ENCODE measurements around the gene EPRS1. TPM values are rescaled to one million over a fixed set of nuclear protein-coding genes. Genes with fewer than 3 reads are reported as not detected.
A peak's percentile ranks its signal among the peaks of the same experiment; 100 is the strongest.
"Not testable (repeated sequence)": the region's sequence is repeated elsewhere in the genome, so short reads cannot be mapped to it uniquely, and the experiment has no call there.

The EPRS1 gene
- total and polyA plus RNA-seq, 9 of the 15 experiments (the other 6 are each of a cell fraction or from before 2014, with no cell fraction given): 129 to 291 (median 248) TPM

DNA sequence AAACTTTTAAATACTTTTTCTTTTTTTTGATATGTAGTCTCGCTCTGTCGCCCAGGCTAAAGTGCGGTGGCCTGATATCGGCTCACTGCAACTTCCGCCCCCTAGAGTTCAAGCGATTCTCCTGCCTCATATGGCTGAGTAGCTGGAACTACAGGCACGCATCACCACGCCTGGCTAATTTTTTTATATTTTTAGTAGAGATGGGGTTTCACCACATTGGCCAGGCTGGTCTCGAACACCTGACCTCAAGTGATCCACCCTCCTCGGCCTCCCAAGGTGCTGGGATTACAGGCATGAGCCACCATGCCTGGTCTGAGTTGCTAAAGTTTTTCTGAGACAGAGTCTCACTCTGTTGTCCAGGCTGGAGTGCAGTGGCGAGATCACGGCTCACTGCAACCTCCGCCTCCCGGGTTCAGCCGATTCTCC lies 40.0 kb upstream of the EPRS1 start:
- Histone ChIP-seq H2AFZ (ENCODE audit: low read depth, low read length) (peak overlapping the region; percentile 69), H3K4me1 (replicated peaks in 1 of 2; ENCODE audit: control insufficient read depth in 2 of 2, insufficient read depth in 2 of 2, low read length in 2 of 2) (peaks cover 0 to 11% of the 10 kb centered on the region in 2 experiments; a peak in 1 of 5 replicates), H3K9ac (ENCODE audit: insufficient read depth in 1 of 2, low read depth in 2 of 2, low read length in 2 of 2) (peak overlapping the region in 1 of 2 experiments; percentile 25; a peak in 2 of 4 replicates), H3K79me2 (ENCODE audit: control insufficient read depth, insufficient read depth, low read length) (peaks cover 27% of the 10 kb centered on the region)
- H3K27me3 ChIP-seq (ENCODE audit: control insufficient read depth in 2 of 2, insufficient read depth in 2 of 2, low read length in 2 of 2); H3K4me2 ChIP-seq (ENCODE audit: insufficient read depth, low read length); H3K27ac ChIP-seq (ENCODE audit: extremely low read depth, low read depth, low read length); H3K9me3 ChIP-seq (replicated peaks; ENCODE audit: control insufficient read depth, insufficient read depth, low read depth, low read length); CTCF ChIA-PET (ENCODE audit: low intra/inter-chr PET ratio); BruUV-seq (replicated peaks); in situ Hi-C loops (cut with MboI); H3K36me3 ChIP-seq (ENCODE audit: control insufficient read depth, insufficient read depth, low read length); H3K4me3 ChIP-seq; H4K20me1 ChIP-seq (replicated peaks; ENCODE audit: control insufficient read depth, insufficient read depth, low read length); H3K9me1 ChIP-seq (ENCODE audit: control insufficient read depth, insufficient read depth, low read length); TF ChIP-seq TOE1 (CRISPR knock-in tag; IDR thresholded peaks at IDR 0.05; ENCODE audit: borderline replicate concordance, low read depth); JUND (tag; IDR thresholded peaks at IDR 0.05; ENCODE audit: borderline replicate concordance, low read depth, low read length): not testable (repeated sequence)
- DNase-seq (ENCODE audit: extremely low read depth in 1 of 4, low spot score in 3 of 4): peak in 2 of 4 experiments; percentile 40 to 85
- ATAC-seq: peak; percentile 74
- FAIRE-seq: peak; percentile 81
- POLR2A ChIA-PET: interaction anchor here (0.7 to 2.0 kb wide), 2 partner anchors 12 to 28 kb away, joined by 3 to 10 read pairs; no protein-coding TSS in a partner anchor
- intact Hi-C loops (cut with micrococcal nuclease): loop anchor here (5.0 kb wide), 2 partner anchors 94 to 249 kb away; no protein-coding TSS in a partner anchor
- 35% methylated on average over 14 of the region's 15 CpGs for WGBS (ENCODE audit: insufficient coverage, low coverage, missing lambda C conversion rate)
- TF ChIP-seq TOE1 (IDR thresholded peaks at IDR 0.05; ENCODE audit: borderline replicate concordance) (0 out of 2 replicates have a peak, but pooled peaks have one; percentile 44), JUND (IDR thresholded peaks at IDR 0.05; ENCODE audit: borderline replicate concordance, low read depth, low read length) (0 out of 2 replicates have a peak, but pooled peaks have one; percentile 11), MAZ (CRISPR knock-in tag; conservative IDR thresholded peaks at IDR 0.05 in 1 of 2, IDR thresholded peaks at IDR 0.05 in 1 of 2) (peak in 1 of 2 experiments; percentile 65; a peak in 1 of 4 replicates), BCOR (IDR thresholded peaks at IDR 0.05) (peak; percentile 87), ZNF384 (IDR thresholded peaks at IDR 0.05; ENCODE audit: low read depth, low read length) (peak; percentile 76), ATF7 (IDR thresholded peaks at IDR 0.05) (peak; percentile 22; the same call in 1 of the 2 replicates), GABPA (tag; conservative IDR thresholded peaks at IDR 0.05; ENCODE audit: low read depth) (0 out of 2 replicates have a peak, but pooled peaks have one; percentile 11), HDAC2 (IDR thresholded peaks at IDR 0.05) (peak; percentile 17; the same call in 1 of the 2 replicates), SMARCA5 (IDR thresholded peaks at IDR 0.05) (0 out of 2 replicates have a peak, but pooled peaks have one; percentile 30), KDM1A (IDR thresholded peaks at IDR 0.05) (peak; percentile 34 to 69; a peak in 2 of 4 replicates)
- TF ChIP-seq, protein P1, sequence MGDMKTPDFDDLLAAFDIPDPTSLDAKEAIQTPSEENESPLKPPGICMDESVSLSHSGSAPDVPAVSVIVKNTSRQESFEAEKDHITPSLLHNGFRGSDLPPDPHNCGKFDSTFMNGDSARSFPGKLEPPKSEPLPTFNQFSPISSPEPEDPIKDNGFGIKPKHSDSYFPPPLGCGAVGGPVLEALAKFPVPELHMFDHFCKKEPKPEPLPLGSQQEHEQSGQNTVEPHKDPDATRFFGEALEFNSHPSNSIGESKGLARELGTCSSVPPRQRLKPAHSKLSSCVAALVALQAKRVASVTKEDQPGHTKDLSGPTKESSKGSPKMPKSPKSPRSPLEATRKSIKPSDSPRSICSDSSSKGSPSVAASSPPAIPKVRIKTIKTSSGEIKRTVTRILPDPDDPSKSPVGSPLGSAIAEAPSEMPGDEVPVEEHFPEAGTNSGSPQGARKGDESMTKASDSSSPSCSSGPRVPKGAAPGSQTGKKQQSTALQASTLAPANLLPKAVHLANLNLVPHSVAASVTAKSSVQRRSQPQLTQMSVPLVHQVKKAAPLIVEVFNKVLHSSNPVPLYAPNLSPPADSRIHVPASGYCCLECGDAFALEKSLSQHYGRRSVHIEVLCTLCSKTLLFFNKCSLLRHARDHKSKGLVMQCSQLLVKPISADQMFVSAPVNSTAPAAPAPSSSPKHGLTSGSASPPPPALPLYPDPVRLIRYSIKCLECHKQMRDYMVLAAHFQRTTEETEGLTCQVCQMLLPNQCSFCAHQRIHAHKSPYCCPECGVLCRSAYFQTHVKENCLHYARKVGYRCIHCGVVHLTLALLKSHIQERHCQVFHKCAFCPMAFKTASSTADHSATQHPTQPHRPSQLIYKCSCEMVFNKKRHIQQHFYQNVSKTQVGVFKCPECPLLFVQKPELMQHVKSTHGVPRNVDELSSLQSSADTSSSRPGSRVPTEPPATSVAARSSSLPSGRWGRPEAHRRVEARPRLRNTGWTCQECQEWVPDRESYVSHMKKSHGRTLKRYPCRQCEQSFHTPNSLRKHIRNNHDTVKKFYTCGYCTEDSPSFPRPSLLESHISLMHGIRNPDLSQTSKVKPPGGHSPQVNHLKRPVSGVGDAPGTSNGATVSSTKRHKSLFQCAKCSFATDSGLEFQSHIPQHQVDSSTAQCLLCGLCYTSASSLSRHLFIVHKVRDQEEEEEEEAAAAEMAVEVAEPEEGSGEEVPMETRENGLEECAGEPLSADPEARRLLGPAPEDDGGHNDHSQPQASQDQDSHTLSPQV (IDR thresholded peaks at IDR 0.05): 0 out of 2 replicates have a peak, but pooled peaks have one; percentile 23
- TF ChIP-seq, protein P2, sequence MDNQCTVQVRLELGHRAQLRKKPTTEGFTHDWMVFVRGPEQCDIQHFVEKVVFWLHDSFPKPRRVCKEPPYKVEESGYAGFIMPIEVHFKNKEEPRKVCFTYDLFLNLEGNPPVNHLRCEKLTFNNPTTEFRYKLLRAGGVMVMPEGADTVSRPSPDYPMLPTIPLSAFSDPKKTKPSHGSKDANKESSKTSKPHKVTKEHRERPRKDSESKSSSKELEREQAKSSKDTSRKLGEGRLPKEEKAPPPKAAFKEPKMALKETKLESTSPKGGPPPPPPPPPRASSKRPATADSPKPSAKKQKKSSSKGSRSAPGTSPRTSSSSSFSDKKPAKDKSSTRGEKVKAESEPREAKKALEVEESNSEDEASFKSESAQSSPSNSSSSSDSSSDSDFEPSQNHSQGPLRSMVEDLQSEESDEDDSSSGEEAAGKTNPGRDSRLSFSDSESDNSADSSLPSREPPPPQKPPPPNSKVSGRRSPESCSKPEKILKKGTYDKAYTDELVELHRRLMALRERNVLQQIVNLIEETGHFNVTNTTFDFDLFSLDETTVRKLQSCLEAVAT (IDR thresholded peaks at IDR 0.05): peak in 1 of 2 experiments; percentile 23; a peak in 1 of 4 replicates
- TF ChIP-seq, protein P3, sequence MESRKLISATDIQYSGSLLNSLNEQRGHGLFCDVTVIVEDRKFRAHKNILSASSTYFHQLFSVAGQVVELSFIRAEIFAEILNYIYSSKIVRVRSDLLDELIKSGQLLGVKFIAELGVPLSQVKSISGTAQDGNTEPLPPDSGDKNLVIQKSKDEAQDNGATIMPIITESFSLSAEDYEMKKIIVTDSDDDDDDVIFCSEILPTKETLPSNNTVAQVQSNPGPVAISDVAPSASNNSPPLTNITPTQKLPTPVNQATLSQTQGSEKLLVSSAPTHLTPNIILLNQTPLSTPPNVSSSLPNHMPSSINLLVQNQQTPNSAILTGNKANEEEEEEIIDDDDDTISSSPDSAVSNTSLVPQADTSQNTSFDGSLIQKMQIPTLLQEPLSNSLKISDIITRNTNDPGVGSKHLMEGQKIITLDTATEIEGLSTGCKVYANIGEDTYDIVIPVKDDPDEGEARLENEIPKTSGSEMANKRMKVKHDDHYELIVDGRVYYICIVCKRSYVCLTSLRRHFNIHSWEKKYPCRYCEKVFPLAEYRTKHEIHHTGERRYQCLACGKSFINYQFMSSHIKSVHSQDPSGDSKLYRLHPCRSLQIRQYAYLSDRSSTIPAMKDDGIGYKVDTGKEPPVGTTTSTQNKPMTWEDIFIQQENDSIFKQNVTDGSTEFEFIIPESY (CRISPR knock-in tag; IDR thresholded peaks at IDR 0.05): peak; percentile 57; the same call in 1 of the 2 replicates
